GM19351 (cell line): Measurements from ENCODE around the gene NAV1.
"Not testable (repeated sequence)": the region's sequence is repeated elsewhere in the genome, so short reads cannot be mapped to it uniquely, and the experiment has no call there.

ENCODE experiments used
- ATAC-seq: cut with Tn5 transposase; IDR thresholded peaks from one replicate; pipeline ENCODE4 v1.9.1; 2021; ENCODE audit warnings: mild to moderate bottlenecking, moderate library complexity; ENCODE audit not compliant: unreplicated experiment

The NAV1 gene

DNA sequence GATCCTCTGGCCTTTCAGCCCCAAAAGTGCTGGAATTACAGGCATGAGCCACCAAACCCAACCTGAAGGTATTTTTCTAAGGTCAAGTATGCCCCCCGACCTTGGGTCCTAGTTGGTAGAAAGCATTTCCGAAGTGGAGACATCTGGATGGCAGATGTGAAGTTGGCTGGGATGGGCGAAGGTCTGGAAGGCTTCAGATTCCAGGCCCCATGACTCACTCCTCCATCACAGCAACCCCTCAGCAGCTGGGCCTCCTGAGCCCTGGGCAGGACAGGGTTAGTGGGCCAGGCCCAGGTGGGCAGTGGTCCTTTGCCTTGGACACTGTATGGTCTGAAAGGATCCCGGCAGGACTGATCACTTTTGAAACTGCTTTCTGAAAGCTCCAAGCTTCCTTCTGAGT, 23.3 kb downstream of the NAV1 start:
- ATAC-seq: no peak

DNA sequence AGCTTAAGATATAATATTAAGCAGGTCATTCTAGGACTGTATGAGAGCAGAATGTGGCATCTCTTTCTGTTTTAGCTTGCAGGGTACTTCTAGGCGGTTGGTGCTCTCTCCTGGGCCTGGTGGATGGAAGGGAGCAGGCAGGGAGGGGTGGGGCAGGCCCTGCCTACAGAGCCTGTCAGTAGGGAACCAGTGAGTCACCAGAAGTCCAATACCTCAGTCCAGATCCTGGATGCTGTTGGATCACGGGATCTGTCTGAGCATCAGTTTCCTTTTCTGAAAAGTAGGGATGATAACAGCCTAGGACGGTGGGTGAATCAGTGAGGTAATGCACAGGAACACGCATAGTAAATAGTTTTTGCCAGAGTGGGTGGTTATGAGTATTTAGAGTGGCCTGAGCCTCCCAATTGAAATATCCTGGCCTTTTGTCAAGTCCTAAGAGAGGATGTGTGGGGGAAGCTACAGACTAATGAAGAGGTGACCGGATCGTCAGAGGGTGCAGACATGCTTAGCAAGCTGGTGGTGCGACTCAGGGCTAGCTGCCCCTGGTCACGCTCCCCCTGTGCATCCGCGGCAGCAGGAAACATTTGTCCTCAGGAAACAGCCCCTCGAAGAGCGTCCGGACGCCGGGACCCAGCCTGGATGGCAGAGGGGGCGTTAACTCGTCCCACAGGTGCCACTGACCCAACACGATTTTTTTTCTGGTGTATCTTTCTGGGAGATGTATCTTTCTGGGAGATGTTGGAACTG, 23.9 kb downstream of the NAV1 start:
- no peak for ATAC-seq

DNA sequence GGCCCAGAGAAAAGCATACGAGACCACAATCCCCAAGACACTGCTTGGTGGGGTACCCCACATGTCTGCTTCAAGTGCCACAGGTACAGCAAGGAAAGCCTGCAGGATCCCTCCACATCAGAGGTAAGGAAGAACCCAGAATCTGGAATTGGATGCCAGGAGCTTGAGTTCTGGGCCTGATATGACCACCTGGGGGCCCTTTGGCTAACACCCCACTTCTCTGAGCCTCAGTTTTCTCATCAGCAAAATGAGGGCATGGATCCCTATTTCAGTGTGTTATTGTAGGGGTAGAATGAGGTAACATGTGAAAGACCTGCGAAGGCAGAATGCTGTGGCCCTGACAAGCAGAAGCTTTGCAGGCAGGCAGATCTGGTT, 24.5 kb downstream of the NAV1 start:
- no peak for ATAC-seq

DNA sequence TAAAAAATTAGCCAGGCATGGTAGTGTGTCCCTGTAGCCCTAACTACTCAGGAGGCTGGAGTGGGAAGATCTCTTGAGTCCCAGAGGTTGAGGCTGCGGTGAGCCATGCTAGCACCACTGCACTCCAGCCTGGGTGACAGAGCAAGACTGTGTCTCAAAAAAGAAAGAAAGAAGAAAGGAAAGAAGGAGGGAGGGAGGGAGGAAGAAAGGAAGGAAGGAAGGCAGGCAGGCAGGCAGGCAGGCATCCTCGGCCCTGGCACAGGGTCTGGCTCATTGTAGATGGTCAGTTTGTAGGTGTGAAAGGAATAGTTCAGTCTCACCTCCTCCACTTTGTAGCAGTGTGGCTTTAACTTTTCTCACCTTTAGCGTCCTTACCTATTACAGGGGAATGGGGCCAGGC, 25.0 kb downstream of the NAV1 start:
- ATAC-seq: no peak

DNA sequence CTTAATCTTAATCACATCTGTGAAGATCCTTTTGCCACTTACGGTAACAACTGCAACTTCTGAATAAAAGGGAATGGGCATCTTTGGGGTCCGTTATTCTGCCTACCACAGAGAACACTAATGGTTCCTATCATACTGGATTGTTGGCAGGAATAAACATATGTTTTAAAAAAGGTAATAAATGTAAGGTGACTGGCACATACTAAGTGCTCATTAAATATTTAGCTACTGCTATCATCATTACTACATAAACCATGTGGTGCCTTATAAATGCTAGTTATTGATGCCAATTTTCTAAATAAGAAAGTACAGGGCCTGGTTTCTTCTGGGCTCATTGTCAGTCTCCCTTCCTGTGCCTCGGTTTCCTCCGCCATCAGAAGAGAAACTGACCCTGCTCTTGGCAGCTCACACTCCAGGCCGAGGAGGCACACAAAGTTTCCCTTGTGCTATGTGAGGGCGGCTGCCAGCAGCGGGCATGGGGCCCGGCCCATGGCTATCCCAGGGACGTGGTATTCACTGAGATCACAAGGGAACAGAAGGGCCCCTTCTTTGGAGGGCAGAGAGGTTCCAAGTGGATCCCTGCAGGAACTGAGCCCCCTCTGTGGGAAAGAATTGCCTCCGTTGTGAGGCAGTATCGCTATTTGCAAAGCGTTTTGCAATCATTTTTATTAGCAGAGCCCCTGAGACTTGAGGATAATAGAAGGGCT, 26.2 kb downstream of the NAV1 start:
- ATAC-seq: no peak

DNA sequence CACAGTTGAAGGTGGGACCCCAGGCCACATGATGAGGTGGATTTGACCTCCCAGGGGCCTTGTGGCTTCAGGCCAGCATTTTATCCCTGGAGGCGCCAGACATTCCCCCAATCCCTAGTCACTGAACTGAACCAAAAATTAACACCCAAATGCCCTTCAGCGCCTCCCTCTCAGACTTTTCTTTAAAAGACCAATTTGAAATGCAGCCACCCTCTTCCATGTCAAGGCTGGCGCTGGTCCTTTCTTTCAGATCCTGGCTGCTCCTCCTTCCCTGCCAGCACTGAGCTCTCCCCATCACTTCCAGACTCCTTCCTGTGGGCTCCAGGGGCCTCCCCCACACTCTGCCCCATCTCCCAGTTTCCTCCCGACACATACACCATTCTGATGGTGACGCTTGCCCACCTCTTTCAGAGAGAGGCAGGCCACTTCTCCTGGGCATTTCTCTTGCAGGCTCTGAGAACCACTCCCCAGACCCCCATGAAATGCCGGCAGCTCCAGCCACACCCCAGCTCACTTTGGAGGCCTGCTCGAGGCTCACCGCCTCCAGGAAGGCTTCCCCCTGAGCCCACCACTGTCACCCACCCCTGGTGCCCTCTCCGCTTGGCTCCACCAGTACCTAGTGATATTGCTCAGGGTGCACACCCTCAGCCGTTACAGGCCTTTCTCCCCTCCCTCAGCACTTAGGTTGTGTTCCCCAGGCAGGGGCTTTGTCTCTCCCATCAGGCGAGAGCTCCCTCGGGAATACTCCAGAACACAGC, 27.0 kb downstream of the NAV1 start:
- ATAC-seq: no peak

DNA sequence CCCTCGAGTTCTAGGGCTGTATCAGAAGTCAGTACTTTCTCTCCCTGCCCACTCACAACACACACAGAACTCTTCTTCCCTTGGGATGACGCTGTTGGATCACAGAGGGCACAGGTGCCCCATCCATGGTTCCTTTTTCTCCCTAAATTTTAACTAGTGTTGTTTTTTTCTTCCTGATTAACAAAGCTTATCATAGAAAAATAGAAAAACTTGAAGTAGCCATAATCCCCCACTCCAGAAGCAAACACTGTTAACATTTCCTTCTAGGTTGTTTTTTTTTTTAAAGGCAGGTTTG, 27.5 kb downstream of the NAV1 start:
- ATAC-seq: no peak

DNA sequence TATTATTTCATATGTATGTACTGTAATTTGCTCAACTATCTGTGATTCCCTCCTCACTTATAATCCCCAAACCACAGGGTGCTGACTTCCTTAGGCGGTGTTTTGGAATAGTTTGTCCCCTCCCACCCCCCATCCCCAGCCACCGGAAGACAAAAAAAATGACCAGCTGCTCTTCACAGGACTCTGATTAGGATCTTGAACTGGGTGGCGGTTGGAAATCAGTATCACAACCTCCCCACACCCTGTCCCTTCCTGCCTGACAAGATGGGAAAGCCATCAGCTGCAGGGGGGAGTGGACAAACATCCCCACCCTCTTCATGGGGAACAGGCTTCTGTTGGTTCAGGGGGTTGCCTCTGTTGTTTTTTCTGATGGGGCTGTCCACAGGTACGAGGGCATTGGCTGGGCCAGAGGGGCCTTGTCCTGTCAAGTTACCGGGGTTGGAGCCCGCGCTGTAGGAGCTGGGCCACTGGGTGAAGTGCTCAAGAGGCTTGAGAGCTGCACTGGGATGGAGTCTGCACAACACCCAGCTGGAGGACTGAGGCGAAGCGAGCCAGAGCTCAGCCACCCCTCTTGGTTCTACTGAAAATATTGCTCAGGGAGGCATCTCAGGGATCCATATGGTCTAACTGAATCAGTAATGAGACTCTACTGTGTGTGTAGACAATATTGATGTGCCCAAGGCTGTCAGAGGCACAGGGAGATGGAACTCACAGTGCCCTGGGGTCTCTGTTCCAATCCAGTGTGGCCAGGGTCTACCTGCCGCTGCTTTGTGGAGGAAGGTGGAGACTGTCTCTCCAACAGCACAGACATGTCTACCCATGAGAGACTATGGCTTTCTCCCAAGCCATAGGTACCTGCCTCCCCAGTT, 28.2 kb downstream of the NAV1 start:
- no peak for ATAC-seq

DNA sequence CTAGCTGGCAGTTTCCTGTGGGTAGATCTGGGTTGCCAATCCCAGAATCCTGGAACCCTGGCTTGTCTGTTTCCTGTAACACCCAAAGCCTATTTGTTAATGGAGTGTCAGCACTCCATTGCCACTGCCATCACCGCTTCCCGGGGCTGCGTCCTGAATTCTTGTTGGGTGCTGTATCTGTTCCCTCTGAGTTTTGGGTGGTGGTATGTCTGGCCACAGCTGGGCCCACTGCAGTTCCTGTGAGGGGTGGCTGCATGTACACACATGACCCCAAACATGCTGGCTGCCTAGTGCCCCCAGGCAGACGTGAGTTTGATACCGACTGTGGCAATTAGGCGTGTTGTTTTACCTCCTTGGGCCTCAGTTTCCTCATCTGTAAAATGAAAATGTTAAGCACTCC, 29.3 kb downstream of the NAV1 start:
- no peak for ATAC-seq

DNA sequence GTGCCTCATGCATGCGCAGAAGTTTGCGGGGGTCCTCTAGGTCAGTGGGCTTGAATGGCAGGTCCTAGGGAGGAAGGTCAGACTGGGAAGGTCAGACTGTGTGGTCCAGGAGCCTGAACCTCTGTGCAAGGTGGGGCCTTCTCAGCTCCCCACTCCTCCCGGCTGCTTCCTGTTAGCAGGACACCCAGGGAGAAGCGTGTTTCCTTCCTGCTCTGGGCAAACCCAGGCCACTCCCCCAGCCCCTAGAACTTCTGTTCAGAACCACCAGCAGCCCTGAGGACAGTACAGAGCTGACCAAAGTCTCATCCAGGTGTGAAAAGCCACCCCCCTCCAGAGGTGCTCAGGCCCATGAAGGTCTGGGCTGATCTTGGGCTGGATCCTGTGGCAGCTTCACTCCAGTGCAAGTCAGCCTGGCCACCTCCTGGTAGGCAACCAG, 29.9 kb downstream of the NAV1 start:
- no peak for ATAC-seq

DNA sequence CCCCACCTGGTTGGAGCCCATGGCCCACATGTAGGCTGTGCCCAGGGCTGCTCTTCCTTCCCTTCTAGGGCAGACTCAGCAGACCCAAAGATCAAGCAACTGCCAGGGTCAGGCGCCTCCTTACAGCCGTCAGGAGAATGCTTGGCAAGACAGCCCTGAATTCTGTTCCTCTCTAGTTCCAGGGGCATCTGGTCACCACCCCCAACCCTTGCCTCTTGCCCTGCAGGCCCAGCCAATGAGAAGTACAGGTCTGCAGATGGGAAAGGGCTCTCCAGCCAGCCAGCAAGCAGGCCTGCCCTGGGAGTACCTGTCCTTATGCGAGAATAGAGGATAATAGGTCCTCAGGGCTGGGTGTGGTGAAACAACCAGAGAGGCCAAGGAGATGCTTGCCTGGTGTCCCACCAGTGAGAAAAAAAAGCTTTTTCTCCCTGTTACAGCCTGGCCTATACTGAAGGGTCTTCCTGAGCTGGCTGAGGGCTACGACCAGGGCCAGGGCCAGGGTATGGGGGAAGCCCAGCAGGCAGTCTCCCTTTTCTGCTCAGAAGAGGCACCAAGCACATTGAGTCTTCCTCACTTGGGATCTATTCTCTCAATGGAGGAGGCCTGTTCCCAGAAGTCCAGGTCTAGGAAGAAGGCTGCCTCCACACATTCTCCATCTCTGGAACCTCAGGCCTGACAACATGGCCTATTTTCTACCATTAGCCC, 31.4 kb downstream of the NAV1 start:
- ATAC-seq: no peak

DNA sequence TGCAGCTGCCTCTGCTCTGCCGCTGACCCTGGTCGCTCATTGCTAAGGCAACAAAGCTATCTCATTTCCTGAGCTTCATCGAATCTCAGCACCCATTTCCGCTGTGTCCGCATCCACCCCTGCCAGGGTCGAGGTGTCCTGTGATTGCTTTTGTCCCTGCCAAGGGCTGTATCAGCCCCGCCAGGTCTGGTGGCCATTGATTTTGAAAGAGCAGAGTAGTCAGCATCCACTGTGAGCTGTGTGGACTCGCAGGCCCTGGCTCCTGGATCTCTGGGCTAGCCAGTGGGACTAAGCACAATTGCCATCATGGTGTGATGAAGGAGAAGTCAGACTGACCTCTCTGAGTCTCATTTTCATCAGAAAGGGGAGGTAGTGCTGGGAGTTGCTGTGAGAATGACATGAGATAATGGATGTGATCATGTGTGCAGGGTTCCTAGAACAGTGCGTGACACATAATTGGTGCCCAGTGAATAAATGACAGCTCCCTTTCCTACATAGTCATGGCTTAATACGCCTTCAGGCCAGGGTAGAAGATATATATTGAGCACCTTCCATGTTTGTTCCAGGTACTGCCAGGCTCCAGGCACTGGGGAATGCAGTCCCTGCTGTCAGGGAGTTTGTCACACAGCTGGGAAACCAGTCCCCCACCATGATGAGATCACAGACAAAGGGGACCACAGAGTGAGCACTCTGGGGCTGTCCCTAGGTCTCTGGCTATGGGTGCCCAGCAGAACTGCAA, 32.1 kb downstream of the NAV1 start:
- no peak for ATAC-seq

DNA sequence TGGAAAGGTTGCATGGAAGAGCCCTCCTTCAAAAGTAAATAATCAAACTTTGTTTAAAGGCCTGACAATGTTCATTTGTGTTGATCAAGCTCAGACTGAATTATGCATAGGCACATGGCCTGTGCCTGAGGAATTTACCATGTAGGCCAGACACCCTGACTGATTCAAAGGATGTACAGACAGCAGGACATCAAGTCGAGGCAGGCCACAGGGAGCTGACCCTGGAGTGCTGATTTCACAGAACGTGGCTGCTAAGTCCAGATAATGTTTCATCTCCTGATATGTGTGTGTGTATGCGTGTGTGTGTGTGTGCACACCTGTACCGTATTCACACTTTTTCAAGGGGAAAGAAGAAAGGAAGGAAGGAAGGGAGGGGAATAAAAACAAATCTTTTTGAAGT, 34.1 kb downstream of the NAV1 start:
- no peak for ATAC-seq

DNA sequence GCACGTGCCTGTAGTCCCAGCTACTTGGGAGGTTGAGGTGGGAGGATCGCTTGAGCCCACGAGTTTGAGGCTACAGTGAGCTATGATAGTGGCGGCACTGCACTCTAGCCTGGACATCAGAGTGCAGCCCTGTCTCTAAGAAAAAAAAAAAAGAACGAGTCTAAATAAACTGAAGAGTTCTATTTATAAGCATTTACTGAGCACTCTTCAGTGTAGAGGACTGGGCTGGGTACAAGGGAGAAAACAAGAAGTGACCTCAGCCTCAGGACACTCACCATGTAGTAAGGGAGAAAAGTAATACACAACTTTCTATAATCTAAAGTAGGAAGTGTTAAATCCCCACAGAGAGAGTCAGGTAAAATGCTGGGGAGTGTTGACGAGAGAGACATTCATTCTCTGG, 35.0 kb downstream of the NAV1 start:
- no peak for ATAC-seq

DNA sequence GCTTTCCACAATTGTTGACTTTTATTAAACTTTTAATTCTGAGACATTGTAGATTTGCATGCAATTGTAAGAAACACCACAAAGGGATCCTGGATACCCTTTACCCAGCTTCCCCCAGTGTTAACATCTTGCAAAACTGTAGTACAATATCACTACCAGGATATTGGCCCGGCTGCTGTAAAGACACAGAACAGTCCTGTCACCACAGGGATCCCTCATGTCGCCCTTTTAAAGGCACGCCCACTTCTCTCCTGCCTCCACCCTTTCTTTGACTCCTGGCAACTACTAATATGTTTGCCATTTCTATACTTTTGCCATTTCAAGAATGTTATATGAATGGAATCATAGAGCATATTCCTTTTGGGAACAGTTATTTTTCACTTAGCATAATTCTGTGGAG, 37.0 kb downstream of the NAV1 start:
- no peak for ATAC-seq

DNA sequence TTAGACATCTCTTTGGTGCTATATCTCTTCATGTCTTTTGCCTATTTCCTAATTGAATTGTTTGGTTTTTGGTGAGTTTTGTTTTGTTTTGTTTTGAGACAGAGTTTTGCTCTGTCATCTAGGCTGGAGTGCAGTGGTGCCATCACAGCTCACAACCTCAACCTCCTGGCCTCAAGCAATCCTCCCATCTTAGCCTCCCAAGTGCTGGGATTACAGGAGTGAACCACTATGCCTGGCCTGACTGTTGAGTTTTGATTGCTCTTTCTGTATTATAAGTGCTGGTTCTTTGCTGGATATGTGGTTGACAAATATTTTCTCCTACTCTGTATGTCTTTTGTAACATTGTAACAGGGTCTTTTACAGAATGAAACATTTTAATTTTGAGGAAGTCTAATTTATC, 38.0 kb downstream of the NAV1 start:
- ATAC-seq: no peak

DNA sequence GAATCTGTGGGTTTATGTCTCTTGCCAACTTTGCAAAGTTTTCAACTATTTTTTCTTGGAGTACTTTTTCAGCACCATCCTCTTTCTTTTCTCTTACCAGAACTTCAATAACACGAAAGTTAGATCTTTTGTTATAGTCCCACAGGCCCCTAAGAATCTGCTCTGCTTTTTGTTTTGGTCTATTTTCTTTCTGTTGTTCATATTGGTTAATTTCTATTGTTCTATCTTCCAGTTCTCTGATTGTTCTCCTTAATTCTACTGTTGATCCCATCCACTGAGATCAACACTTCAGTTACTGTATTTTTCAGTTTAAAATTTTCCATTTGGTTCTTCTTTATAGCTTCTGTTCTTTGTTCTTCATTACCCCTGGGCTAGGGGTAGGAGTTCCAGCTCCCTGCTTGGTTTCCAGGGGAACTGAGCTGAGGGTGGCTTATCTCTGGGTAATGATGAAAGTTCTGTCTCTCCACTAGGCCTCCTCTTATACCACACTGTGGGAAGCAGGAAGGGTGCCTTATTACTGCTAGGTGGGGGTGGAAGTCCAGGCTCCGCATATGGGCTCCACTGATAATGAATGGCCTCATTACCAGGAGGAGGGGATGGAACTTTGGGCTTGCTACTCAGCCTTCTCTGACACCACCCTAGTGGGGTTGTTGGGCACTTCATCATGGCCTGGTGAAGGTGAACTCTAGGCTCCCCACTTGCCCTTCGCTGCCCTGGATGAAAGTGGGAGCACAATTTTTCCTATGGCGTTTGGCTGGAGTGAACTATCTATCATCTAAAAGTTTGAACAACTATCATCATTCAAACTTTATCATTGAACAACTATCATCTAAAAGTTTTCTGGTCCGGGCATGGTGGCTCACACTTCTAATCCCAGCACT, 39.3 kb downstream of the NAV1 start:
- no peak for ATAC-seq

DNA sequence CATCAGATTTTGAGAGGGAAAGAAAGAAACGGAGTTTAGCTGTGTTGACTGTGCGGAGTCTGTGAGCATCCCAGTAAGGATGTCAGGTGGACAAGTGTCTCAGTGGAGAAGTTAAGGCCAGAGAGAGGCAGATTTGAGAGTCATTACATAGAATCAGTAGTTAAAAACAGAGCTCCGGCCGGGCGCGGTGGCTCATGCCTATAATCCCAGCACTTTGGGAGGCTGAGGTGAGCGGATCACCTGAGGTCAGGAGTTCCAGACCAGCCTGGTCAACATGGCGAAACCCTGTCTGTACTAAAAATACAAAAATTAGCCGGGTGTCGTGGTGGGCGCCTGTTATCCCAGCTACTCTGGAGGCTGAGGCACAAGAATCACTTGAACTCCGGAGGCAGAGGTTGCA, 42.4 kb downstream of the NAV1 start:
- not testable (repeated sequence) for ATAC-seq
